Suppressor macrophage (primary cell): ENCODE results near the gene SCN1B.
"Not testable (repeated sequence)": the region's sequence is repeated elsewhere in the genome, so short reads cannot be mapped to it uniquely, and the experiment has no call there.

Experiments
- DNase-seq, 4 experiments: peaks; one replicate each; pipeline ENCODE4 v3.0.0-alpha.2; 2020 to 2022
- total RNA-seq, 17 experiments: gene quantifications; one replicate each; lab custom pipeline; 2026; ENCODE audit warnings: mixed read lengths in 6 of 17, inconsistent platforms in 3 of 17; lab: John Stamatoyannopoulos, UW

The SCN1B gene
- 3.7 to 89.5 (median 20.4) reads per million in 17 experiments for total RNA-seq

GRCh38 chr19:35030257-35031071, at the start of gene SCN1B:
Gene SCN1B (plus strand): TSS chr19:35030470. CDS start chr19:35030821, 351 bp downstream.
- DNase-seq = peak; percentile 54 to 81 (median 64)

- no peak for DNase-seq
These were observed 48.0 kb upstream of the SCN1B start for GRCh38 chr19:34982275-34982674.

- DNase-seq = no peak
These were observed 46.5 kb upstream of the SCN1B start for GRCh38 chr19:34983786-34984185.

- no peak for DNase-seq
These were observed 46.0 kb upstream of the SCN1B start for GRCh38 chr19:34984287-34984686.

- peak in 1 of 4 experiments; percentile 27 for DNase-seq
These were observed 44.8 kb upstream of the SCN1B start for GRCh38 chr19:34985249-34986022.

- DNase-seq = no peak
These were observed 42.2 kb upstream of the SCN1B start for GRCh38 chr19:34988119-34988518.

- peak in 1 of 4 experiments; percentile 20 for DNase-seq
These were observed 41.0 kb upstream of the SCN1B start for GRCh38 chr19:34989298-34989697.

- peak in 1 of 4 experiments; percentile 32 for DNase-seq
These were observed 39.6 kb upstream of the SCN1B start for GRCh38 chr19:34990578-34991192.

GRCh38 chr19:34991542-34992333, 38.5 kb upstream of the SCN1B start:
- no peak for DNase-seq

GRCh38 chr19:34992582-34992981, 37.7 kb upstream of the SCN1B start:
- not testable (repeated sequence) for DNase-seq

GRCh38 chr19:34994286-34994642, 36.0 kb upstream of the SCN1B start:
- no peak for DNase-seq

- DNase-seq = no peak
These were observed 35.4 kb upstream of the SCN1B start for GRCh38 chr19:34994643-34995541.

- DNase-seq = no peak
These were observed 34.7 kb upstream of the SCN1B start for GRCh38 chr19:34995551-34995950.

- DNase-seq = peak in 1 of 4 experiments; percentile 22
These were observed 33.1 kb upstream of the SCN1B start for GRCh38 chr19:34997071-34997617.

GRCh38 chr19:34998224-34998623, 32.0 kb upstream of the SCN1B start:
- DNase-seq = not testable (repeated sequence)

- no peak for DNase-seq
These were observed 31.3 kb upstream of the SCN1B start for GRCh38 chr19:34998777-34999497.

GRCh38 chr19:34999498-35000337, 30.6 kb upstream of the SCN1B start, which contains the start of gene GRAMD1A:
Gene GRAMD1A (plus strand): TSS chr19:35000323. CDS start chr19:35000479, 156 bp downstream.
- peak; percentile 85 to 96 (median 92) for DNase-seq

GRCh38 chr19:35000338-35000646, 30.0 kb upstream of the SCN1B start:
- no peak for DNase-seq
